Stomach (tissue), 4 donors: ENCODE data around the gene TXNRD3.

Source experiments
- CTCF ChIP-seq, 7 experiments: fragments of 450-650 bp in 4 of 7; fragments of 200-600 bp in 3 of 7; sonication (generic) in 3 of 7; IDR thresholded peaks; one replicate each; pipeline ENCODE4 v1.5.1; 2016 to 2019; ENCODE audit warnings: antibody characterized with exemption in 7 of 7, control low read depth in 2 of 7, mild to moderate bottlenecking in 1 of 7
- EP300 ChIP-seq: sonication (generic); formaldehyde crosslinking; IDR thresholded peaks from one replicate; pipeline ENCODE4 v1.6.1; 2017; ENCODE audit warnings: antibody characterized with exemption
- POLR2A ChIP-seq, 4 donors: fragments of 450-650 bp; IDR thresholded peaks; one replicate each; pipeline ENCODE4 v1.6.1; 2016; ENCODE audit warnings: antibody characterized with exemption in 4 of 4, control low read depth in 2 of 4, mild to moderate bottlenecking in 1 of 4, moderate library complexity in 1 of 4
- POLR2AphosphoS5 ChIP-seq, 3 donors: sonication (generic); formaldehyde crosslinking; IDR thresholded peaks; one replicate each; pipeline ENCODE4 v1.6.1; 2016; ENCODE audit warnings: antibody characterized with exemption in 3 of 3

- no peak for TF ChIP-seq POLR2A (IDR thresholded peaks at IDR 0.05)
- TF ChIP-seq CTCF (IDR thresholded peaks at IDR 0.05): no peak
- no peak for TF ChIP-seq EP300
- no peak for TF ChIP-seq POLR2AphosphoS5 (IDR thresholded peaks at IDR 0.05)
These were observed 12.0 kb upstream of the TXNRD3 start for GRCh38 chr3:126666658-126667528.
